Measurements from ENCODE around the gene CRHBP.

DNA sequence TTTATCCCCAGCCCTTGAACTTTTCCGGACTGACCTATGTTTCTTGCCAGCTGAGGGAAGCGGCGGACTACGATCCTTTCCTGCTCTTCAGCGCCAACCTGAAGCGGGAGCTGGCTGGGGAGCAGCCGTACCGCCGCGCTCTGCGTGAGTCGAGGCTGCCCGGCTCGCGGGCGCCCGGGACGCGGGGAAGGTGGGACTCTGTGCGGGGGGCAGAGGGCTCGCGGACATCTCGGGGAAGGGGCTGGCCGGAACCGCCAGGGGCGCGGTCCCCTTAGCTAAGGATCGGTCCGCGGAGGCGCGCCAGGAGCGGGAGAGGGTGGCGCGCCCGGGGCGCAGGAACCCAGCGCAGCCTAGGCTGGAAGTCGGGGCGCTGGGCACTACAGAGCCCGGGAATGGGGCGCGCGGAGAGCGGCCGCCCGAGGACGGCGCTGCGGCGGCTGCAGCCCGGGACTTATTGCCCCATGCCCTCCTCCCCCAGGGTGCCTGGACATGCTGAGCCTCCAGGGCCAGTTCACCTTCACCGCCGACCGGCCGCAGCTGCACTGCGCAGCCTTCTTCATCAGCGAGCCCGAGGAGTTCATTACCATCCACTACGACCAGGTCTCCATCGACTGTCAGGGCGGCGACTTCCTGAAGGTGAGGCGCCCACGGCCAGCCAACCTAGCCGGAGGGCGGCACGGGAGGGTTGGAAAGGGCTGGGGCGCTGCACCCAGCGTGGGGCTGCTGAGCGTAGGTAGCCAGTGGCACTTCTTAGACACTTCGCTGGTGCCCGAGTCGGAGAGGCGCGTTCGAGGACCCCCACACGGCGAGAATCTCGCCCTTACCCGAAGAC is 922 bp downstream of the CRHBP start:
- TF ChIP-seq, protein P1, sequence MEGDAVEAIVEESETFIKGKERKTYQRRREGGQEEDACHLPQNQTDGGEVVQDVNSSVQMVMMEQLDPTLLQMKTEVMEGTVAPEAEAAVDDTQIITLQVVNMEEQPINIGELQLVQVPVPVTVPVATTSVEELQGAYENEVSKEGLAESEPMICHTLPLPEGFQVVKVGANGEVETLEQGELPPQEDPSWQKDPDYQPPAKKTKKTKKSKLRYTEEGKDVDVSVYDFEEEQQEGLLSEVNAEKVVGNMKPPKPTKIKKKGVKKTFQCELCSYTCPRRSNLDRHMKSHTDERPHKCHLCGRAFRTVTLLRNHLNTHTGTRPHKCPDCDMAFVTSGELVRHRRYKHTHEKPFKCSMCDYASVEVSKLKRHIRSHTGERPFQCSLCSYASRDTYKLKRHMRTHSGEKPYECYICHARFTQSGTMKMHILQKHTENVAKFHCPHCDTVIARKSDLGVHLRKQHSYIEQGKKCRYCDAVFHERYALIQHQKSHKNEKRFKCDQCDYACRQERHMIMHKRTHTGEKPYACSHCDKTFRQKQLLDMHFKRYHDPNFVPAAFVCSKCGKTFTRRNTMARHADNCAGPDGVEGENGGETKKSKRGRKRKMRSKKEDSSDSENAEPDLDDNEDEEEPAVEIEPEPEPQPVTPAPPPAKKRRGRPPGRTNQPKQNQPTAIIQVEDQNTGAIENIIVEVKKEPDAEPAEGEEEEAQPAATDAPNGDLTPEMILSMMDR (IDR thresholded peaks at IDR 0.05; ENCODE audit: poor library complexity) = no peak
- TF ChIP-seq EZH2 (IDR thresholded peaks at IDR 0.05; ENCODE audit: borderline replicate concordance) = peak; percentile 43

Measured in hepatocyte (in vitro differentiated cells).